NOMO-1 (cell line): ENCODE measurements around the gene OR2H2.

ENCODE experiments used
- DNase-seq, 2 experiments: peaks; one replicate each; lab custom pipeline; 2025; ENCODE audit not compliant: unreplicated experiment in 2 of 2; lab: John Stamatoyannopoulos, UW

The OR2H2 gene

DNA sequence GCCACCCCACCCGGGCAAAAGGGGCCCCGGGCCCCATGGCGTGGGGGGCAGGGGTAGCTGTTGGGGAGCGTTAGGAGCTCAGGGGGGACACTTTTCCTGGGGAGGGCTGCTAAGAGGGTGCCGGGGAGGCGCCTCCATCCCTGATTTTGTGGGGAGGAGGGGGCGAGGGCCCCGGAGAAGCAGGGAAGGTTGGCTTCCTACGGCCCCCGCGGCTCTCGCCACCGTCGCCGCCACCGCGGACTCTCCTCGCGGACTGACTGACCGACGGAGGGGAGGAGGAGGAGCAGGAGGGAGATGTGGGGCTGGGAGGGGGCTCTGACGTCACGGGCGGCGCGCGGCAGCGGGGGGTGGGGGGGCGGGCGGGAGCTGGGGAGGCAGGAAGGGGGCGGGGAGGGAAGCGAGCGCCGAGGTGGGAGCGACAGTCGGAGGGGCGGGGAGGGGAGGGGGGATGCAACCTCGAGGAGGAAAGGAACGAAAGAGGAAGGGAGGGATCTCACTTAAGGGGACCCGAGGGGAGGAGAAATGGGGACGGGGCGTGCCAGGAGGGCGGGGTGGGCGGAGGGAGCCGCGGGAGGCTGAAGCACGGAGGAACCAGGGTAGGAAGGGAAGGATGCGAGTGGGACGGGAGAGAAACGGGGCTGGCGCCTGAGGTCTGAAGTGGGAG, 43.0 kb downstream of the OR2H2 start:
- DNase-seq, result peak; percentile 57 to 62

DNA sequence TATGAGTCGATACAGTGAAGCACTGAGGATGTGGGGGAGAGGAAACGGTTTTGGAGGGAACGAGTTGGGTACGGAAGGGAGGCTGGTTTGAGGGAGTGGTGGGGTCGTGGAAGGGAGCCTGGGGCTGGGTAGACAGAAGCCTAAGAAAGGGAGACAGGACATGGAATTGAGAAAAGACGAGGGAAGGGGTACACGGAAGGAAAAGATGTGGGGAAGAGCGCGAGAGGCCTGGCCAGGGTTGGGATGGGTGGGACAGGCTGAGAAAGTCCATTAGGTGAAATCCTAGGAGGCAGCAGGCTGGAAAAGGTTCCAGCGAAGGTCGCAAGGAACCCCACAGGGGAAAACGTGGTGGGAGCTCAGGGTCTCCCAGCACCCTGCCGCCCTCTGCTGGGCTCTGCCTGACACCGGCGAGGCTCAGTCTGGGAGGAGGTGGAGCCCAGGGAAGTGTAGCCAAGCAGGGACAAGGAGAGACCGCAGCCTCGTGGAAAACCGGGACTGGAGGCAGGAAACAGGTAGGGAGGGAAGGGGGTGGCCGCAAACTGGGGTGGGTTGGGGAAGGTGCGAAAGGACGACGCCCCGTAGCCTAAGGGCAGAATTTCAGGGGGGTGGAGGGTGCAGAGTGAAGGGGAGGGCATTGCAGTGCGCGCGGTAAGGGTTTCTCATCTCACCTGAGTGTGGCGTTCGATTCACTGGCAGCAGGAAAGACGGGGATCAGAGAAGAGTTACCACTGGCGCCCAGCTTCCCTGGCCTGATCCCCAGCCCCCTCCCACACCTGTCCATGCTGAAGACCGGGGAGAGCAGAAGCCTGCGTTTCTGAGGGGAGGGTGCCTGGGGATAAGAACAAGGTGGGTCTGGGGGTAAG, 43.7 kb downstream of the OR2H2 start:
- DNase-seq, result peak; percentile 20 to 27

DNA sequence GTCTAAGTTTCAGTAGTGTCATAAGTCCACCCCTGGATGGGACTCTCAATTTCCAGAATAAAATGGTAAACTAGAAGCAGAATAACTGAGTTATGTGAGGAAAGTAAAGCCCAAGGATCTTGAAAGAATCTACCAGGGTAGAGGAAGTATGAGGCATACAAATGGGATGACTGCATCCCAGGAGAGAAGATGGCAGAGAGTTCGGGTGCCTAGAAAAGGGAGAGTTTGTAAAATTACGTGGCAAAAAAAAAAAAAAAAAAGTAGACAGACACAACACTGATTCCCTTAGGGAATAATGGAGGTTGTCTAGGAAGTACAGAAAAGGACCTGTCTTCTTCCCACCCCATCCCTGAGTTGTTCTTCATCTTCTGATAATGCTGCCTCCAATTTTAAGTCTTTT, 44.6 kb downstream of the OR2H2 start:
- no peak for DNase-seq

DNA sequence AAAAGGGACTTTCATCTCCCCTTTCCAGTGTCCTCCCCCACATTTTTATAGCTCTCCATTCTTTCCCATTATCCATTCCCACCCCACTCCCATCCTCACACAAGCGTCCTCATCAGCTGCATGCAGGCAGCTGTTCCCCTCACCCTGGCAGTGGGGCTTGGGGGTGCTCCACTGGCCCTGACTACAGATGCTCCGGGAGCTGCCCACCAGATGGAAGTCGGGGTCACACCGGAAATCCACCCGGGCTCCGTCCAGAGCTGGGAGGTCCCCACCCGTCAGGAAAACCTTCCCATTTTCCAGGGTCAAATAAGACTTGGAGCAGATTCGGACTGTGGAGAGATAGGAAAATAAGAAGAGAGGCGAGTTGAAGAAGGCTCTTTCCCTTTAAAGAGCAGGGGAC, 45.4 kb downstream of the OR2H2 start:
- DNase-seq, result no peak

DNA sequence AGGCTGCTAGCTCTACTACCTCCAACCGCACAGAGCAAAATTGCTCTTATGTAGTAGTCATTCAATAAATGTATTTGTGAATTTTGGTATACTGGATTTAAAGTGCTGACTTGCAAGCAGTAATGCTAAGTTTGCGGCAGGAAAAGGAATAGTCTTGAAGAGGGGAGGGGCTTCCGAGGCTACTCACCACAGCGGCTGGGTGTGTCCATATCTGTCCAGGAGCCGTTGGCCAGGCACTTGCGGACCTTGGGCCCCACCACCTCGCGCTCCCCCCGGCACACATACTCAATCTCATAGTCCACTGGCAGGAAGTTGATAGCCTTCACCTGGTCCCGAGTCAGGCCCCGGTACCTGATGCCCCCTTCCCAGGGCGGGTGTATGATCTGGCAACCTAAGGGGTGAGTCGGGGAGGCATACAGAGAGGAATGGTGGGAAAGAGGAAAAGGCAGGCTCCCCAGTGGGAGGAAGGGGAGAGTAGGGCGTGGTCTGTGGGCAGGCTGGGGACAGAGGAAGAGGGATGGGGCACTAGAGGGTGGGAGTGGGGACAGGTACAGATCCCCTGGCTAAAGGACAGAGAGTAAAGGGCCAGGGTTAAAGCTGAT, 46.4 kb downstream of the OR2H2 start:
- no peak for DNase-seq

DNA sequence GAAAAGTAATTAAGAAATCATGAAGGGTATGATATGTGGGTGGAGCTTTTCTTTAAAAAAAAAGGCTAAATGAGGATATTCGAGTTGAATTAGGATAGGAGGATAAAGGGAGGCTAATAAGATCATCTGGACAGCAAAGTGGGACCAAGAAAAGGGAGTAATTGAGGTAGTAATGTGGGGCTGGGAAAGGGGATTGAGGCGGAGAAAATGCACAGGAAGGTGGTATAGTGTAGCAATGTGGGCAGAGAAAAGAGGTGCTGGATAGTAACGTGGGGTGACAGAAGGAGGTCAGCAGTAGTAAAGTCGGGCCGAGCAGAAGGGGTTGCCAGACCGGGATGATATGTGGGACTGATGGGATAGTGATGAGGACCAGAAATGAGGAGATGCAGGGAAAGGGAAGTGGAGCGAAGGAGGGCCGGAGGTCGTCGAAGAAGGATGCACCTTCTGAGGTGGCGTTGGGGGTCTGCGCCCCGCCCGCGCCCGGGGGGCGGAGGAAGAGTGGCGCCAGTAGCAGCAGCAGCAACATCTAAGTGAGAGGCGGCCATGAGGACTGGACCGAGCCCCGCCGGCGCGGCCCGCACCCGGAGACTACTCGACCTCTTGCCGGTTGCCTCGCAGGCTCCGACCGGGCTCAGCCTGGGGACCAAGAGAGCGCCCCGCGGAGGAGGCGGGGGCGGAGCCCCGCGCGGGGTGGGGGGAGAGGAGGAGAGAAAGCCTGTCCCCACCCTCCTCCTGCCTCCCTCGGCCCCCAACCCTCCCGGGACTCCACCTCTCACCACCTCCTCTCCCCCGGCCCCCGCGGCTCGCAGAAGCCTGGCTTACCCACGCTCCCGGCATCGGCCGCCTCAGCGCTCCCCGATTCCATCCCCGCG, 47.2 kb downstream of the OR2H2 start:
- DNase-seq, result peak in 1 of 2 experiments; percentile 7

DNA sequence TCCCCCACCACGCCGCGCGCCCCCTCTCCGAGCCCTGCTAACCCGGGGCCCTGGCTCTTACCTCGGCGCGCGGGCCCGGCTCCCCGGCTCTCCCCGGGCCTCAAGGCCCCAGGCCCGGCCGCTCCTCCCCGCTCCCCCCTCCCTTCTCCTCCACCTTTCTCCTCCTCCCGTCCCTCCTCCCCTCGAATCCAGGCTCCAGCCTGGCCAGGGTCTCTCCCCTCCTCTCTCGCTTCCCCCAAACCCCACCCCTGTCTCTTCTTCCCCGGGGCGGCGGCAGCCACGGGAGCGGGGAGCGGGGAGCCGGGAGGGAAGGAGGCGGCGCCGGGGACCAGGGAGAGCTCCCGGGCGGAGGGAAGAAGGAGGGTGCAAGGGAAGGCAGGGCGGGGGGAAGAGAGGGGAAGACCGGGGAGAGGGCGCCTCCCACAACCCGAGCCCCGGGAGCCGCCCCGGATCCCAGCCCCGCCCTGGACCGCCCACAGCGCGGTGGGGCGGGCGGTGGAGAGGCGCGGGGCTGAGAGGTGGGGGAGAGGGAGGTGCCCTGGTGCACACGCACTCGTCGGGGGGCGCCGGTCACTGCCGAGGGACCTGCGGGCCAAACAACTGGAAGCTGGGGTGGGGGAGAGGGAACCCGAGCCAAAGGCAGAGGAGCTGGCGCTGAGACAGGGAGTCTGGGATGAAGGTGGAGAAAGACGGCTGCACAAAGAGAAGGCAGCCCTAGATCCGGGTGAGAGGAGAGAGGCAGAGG, 48.0 kb downstream of the OR2H2 start, which contains the start of gene GABBR1:
Gene GABBR1, minus strand, starts transcription at position 395 of the 745 bp plus-strand sequence. CDS start 798 bp downstream, outside the sequence.
- peak; percentile 66 to 74 for DNase-seq

DNA sequence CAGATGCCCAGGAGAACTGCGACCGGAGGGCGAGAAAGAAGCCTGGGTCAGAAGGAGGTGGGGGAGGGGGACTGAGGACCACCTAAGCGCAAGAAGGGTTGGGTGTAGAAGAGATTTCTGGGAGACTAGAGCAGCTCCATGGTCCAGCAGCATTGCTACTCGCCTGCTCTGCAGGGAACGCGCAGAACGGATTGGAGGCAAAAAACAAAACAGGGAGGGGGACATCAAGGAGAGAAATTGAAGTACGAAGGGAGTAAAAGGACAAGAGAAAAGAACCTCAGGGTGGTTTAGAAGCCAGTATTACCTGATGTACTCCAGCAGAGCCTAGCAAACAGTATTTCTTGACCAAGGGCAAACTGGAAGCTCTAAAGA, 48.6 kb downstream of the OR2H2 start:
- DNase-seq, result peak in 1 of 2 experiments; percentile 22

DNA sequence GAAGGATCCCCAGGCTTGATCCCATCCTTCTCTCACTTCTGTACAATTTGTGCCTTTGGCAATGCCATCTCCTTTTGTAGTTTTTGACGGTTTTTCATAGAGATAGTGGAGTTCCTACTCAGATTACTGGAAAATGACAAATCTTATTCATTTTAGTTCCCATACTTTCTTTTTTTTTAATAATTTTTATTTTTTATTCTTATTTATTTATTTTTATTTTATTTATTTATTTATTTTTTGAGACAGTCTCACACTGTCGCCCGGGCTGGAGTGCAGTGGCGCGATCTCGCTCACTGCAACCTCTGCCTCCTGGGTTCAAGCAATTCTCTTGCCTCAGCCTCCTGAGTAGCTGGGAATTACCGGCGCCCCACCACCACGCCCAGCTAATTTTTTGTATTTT, 52.3 kb downstream of the OR2H2 start:
- no peak for DNase-seq
